Endodermal cell (in vitro differentiated cells): ENCODE measurements around the gene GJB1. TPM values are rescaled to one million over a fixed set of nuclear protein-coding genes. Genes with fewer than 3 reads are reported as not detected.

ENCODE experiments used
- DNase-seq: peaks from one replicate; pipeline ENCODE4 v3.0.0-alpha.2; 2017
- H3K27ac ChIP-seq: 2 replicates; pipeline ENCODE4 v1.5.1; 2013; ENCODE audit warnings: mild to moderate bottlenecking, low read depth, low read length, moderate library complexity
- H3K27me3 ChIP-seq: 2 replicates; pipeline ENCODE4 v1.6.1; 2013; ENCODE audit warnings: mild to moderate bottlenecking, low read length, moderate library complexity; ENCODE audit not compliant: insufficient read depth, control insufficient read depth, poor library complexity, severe bottlenecking
- H3K36me3 ChIP-seq: 2 replicates; pipeline ENCODE4 v1.7.0; 2013; ENCODE audit warnings: mild to moderate bottlenecking, low read length, moderate library complexity; ENCODE audit not compliant: control insufficient read depth, insufficient read depth
- H3K4me1 ChIP-seq: one replicate; pipeline ENCODE4 v1.7.0; 2013; ENCODE audit warnings: low read length; ENCODE audit not compliant: control insufficient read depth, insufficient read depth
- H3K4me3 ChIP-seq: 2 replicates; pipeline ENCODE4 v1.5.1; 2013; ENCODE audit warnings: mild to moderate bottlenecking, low read length, moderate library complexity
- H3K9ac ChIP-seq: 2 replicates; pipeline ENCODE4 v1.6.1; 2013; ENCODE audit warnings: mild to moderate bottlenecking, low read length, moderate library complexity; ENCODE audit not compliant: poor library complexity, severe bottlenecking; ENCODE audit errors: extremely low read depth
- H3K9me3 ChIP-seq: 2 replicates; pipeline ENCODE4 v1.6.1; 2013; ENCODE audit warnings: mild to moderate bottlenecking, low read length, moderate library complexity; ENCODE audit not compliant: control insufficient read depth
- H3K27ac Mint-ChIP-seq: 2 replicates; pipeline ENCODE4 v1.8.0; 2020; ENCODE audit warnings: mixed read lengths
- H3K27me3 Mint-ChIP-seq: 2 replicates; pipeline ENCODE4 v1.8.0; 2021; ENCODE audit warnings: mild to moderate bottlenecking, mixed read lengths; ENCODE audit not compliant: insufficient read depth
- H3K36me3 Mint-ChIP-seq: 2 replicates; pipeline ENCODE4 v1.8.0; 2020; ENCODE audit warnings: low read depth, mixed read lengths
- H3K4me1 Mint-ChIP-seq: 2 replicates; pipeline ENCODE4 v1.8.0; 2020; ENCODE audit warnings: mixed read lengths
- H3K4me3 Mint-ChIP-seq: 2 replicates; pipeline ENCODE4 v1.8.0; 2020; ENCODE audit warnings: mild to moderate bottlenecking, moderate library complexity, mixed read lengths
- H3K9me3 Mint-ChIP-seq: 2 replicates; pipeline ENCODE4 v1.8.0; 2020; ENCODE audit warnings: mild to moderate bottlenecking, mixed read lengths
- whole genome bisulfite sequencing, 2 experiments: methylation state at CpG; one replicate each; pipeline versions ENCODE4 v1.1.5 to v1.1.7; 2013; ENCODE audit warnings: missing lambda C conversion rate in 2 of 2, mixed read lengths in 1 of 2; ENCODE audit not compliant: insufficient coverage in 1 of 2, insufficient read length in 1 of 2; 5-methylcytosine and 5-hydroxymethylcytosine counted together
- total RNA-seq, 2 donors: library from RNA; stranded (reverse); fragmentation: NEBNext Ultra II Directional in 1 of 2; extraction: Animal tissue kit (Norgen Biotek cat#: 25700) in 1 of 2; gene quantifications; 2 replicates in 1 of 2; 3 replicates in 1 of 2; pipeline ENCODE4 v1.2.1, GENCODE V29; 2021
- TF ChIP-seq, protein P1 (sequence below): fragments of 200-600 bp; sonication (generic); conservative IDR thresholded peaks from 2 replicates; pipeline ENCODE4 v1.5.0; 2021; ENCODE audit warnings: antibody characterized with exemption, mild to moderate bottlenecking

GJB1 gene
- total RNA-seq, 2 donors from 2014 or later: 0.91 to 1.4 TPM

DNA sequence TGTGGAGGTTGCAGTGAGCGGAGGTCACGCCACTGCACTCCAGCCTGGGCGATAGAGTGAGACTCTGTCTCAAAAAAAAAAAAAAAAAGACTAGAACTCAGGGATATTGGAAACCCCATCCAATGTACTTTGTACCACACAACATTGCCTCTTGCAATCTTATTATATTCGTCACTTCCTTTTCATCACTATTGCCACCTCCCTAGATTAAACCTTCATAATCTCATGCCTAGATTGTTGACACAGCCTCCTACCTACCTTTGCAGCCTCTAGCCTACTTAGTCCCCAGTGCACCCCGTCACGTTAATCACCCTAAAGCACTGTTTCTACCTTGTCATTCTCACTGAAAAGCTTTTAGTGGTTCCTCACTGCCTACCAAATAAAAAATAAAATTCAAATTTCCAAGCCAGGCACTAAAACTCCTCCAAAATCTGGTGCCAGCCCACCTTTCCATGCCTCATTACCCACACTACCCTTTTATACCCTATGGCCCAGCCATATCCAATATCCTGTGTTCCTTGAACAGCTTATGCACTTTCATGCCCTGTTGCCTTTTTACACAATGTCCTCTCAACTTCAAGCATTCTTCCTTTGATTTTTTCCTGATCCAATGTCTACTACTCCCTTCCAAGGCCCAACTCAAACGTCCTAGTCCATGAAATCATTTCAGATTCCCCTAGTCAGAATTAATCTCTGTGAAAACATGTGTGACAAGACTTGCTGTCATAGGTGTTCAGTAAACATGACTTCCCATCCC lies 23.6 kb upstream of the GJB1 start:
- H3K27ac Mint-ChIP-seq: no peak overlapping the region
- no peak for DNase-seq
- no peak overlapping the region for H3K4me3 Mint-ChIP-seq
- no peaks in the 10 kb centered on the region for H3K36me3 Mint-ChIP-seq
- Histone ChIP-seq H3K4me1 (no peaks in the 10 kb centered on the region), H3K27ac (no peak overlapping the region), H3K9ac (no peak overlapping the region), H3K9me3 (no peaks in the 10 kb centered on the region), H3K27me3 (no peaks in the 10 kb centered on the region), H3K4me3 (no peak overlapping the region), H3K36me3 (no peaks in the 10 kb centered on the region)
- H3K27me3 Mint-ChIP-seq: no peaks in the 10 kb centered on the region
- 96% methylated on average over 7 of the region's 7 CpGs; no CpG with 5 or more reads in 1 of the 2 experiments for WGBS, 2 experiments
- TF ChIP-seq, protein P1, sequence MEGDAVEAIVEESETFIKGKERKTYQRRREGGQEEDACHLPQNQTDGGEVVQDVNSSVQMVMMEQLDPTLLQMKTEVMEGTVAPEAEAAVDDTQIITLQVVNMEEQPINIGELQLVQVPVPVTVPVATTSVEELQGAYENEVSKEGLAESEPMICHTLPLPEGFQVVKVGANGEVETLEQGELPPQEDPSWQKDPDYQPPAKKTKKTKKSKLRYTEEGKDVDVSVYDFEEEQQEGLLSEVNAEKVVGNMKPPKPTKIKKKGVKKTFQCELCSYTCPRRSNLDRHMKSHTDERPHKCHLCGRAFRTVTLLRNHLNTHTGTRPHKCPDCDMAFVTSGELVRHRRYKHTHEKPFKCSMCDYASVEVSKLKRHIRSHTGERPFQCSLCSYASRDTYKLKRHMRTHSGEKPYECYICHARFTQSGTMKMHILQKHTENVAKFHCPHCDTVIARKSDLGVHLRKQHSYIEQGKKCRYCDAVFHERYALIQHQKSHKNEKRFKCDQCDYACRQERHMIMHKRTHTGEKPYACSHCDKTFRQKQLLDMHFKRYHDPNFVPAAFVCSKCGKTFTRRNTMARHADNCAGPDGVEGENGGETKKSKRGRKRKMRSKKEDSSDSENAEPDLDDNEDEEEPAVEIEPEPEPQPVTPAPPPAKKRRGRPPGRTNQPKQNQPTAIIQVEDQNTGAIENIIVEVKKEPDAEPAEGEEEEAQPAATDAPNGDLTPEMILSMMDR: no peak
- H3K9me3 Mint-ChIP-seq: peaks cover 44% of the 10 kb centered on the region
- peaks cover 1% of the 10 kb centered on the region for H3K4me1 Mint-ChIP-seq

DNA sequence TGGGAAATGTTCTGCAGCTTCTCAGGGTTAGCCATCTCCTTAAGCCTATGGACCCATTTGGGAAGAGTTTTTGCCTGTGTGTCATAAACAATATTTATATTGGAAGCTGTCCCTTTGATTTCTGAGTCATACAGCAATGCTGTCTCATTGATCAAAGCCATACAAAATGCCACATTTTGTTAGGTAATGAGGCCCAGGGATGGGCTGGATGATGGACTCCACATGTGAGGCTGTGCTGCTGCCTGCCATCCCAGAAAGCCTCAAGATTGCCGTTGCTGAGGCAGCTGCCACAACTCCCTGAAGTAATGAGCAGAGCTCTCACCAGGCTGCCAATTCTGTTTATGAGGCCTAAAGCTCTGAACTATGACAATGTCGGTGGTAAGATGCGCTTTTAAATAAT lies 12.2 kb upstream of the GJB1 start:
- no peak for DNase-seq
- Histone ChIP-seq H3K36me3 (no peaks in the 10 kb centered on the region), H3K9ac (no peak overlapping the region), H3K27me3 (no peaks in the 10 kb centered on the region), H3K27ac (no peak overlapping the region), H3K4me3 (no peak overlapping the region), H3K4me1 (no peaks in the 10 kb centered on the region), H3K9me3 (no peaks in the 10 kb centered on the region)
- H3K27ac Mint-ChIP-seq: no peak overlapping the region
- WGBS, 2 experiments: 93% methylated on average over 3 of the region's 3 CpGs; no CpG with 5 or more reads in 1 of the 2 experiments
- TF ChIP-seq, protein P1: no peak
- no peak overlapping the region for H3K4me3 Mint-ChIP-seq
- H3K9me3 Mint-ChIP-seq: peaks cover 59% of the 10 kb centered on the region
- no peaks in the 10 kb centered on the region for H3K36me3 Mint-ChIP-seq
- no peaks in the 10 kb centered on the region for H3K27me3 Mint-ChIP-seq
- H3K4me1 Mint-ChIP-seq: peaks cover 14% of the 10 kb centered on the region

DNA sequence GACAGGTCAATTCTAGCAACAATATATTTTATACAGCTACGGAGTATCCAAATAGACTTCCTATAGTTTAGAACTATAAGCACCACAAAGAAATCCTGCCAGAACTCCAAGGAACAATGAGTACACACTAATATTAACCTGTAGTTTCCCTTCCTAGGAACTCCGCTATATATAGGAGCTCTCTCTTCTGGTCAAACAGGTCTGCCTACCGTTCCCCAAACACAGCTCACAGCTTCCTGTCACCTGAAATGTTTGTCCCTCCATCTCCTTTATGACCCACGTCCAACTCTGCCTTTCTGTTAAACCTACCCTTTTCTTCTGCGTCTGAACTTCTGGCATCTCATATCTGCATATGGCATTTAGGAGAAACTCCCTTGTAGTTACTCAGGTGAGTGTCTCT lies 10.5 kb upstream of the GJB1 start:
- no peak for DNase-seq
- H3K4me3 ChIP-seq: no peak overlapping the region
- H3K9me3 ChIP-seq: no peaks in the 10 kb centered on the region
- H3K4me1 Mint-ChIP-seq: peaks cover 23% of the 10 kb centered on the region
- no peaks in the 10 kb centered on the region for H3K27me3 Mint-ChIP-seq
- peaks cover 65% of the 10 kb centered on the region for H3K9me3 Mint-ChIP-seq
- 71 to 85% methylated on average over 2 to 5 of the region's 5 CpGs for WGBS, 2 experiments
- H3K27ac Mint-ChIP-seq: no peak overlapping the region
- no peak overlapping the region for H3K27ac ChIP-seq
- H3K9ac ChIP-seq: no peak overlapping the region
- H3K27me3 ChIP-seq: no peaks in the 10 kb centered on the region
- H3K4me3 Mint-ChIP-seq: no peak overlapping the region
- H3K36me3 Mint-ChIP-seq: no peaks in the 10 kb centered on the region
- H3K36me3 ChIP-seq: no peaks in the 10 kb centered on the region
- TF ChIP-seq, protein P1: no peak
- H3K4me1 ChIP-seq: no peaks in the 10 kb centered on the region
